Tibial nerve (tissue), 4 donors: ENCODE measurements around the gene TMEM238L. TPM values are rescaled to one million over a fixed set of nuclear protein-coding genes. Genes with fewer than 3 reads are reported as not detected.

Experiments used
- DNase-seq, 2 donors: peaks; one replicate each; pipeline ENCODE4 v3.0.0-alpha.2; 2019; ENCODE audit warnings: low spot score in 2 of 2
- H3K27ac ChIP-seq, 4 donors: fragments of 200-600 bp; sonication (generic) in 3 of 4; one replicate each; pipeline ENCODE4 v1.5.1; 2017 to 2019; ENCODE audit warnings: mild to moderate bottlenecking in 1 of 4
- H3K27me3 ChIP-seq, 2 donors: fragments of 200-600 bp; sonication (generic) in 1 of 2; one replicate each; pipeline versions ENCODE4 v1.5.1 to v1.6.0; 2017 to 2019
- H3K36me3 ChIP-seq, 3 donors: fragments of 200-600 bp; sonication (generic); one replicate each; pipeline ENCODE4 v1.5.1; 2018 to 2019
- H3K4me1 ChIP-seq, 4 donors: fragments of 200-600 bp; sonication (generic) in 3 of 4; one replicate each; pipeline ENCODE4 v1.5.1; 2017 to 2019
- H3K4me3 ChIP-seq, 4 donors: fragments of 200-600 bp; sonication (generic) in 3 of 4; one replicate each; pipeline ENCODE4 v1.5.1; 2017 to 2019; ENCODE audit warnings: mild to moderate bottlenecking in 1 of 4, moderate library complexity in 1 of 4
- H3K9me3 ChIP-seq, 4 donors: fragments of 200-600 bp; sonication (generic) in 3 of 4; one replicate each; pipeline ENCODE4 v1.5.1; 2017 to 2019
- CTCF ChIP-seq, 5 experiments: fragments of 200-600 bp in 3 of 5; fragments of 450-650 bp in 2 of 5; sonication (generic) in 3 of 5; IDR thresholded peaks; one replicate each; pipeline ENCODE4 v1.5.1; 2016 to 2019; ENCODE audit warnings: antibody characterized with exemption in 5 of 5, mild to moderate bottlenecking in 3 of 5, moderate library complexity in 2 of 5
- EP300 ChIP-seq, 2 donors: sonication (generic); formaldehyde crosslinking; IDR thresholded peaks; one replicate each; pipeline ENCODE4 v1.6.1; 2017; ENCODE audit warnings: antibody characterized with exemption in 2 of 2, mild to moderate bottlenecking in 1 of 2
- POLR2A ChIP-seq, 2 donors: fragments of 450-650 bp; IDR thresholded peaks; one replicate each; pipeline ENCODE4 v1.6.1; 2017; ENCODE audit warnings: antibody characterized with exemption in 2 of 2, mild to moderate bottlenecking in 2 of 2, moderate library complexity in 2 of 2
- WGBS, 2 donors: methylation state at CpG; one replicate each; pipeline ENCODE4 v1.1.5; 2018; 5-methylcytosine and 5-hydroxymethylcytosine counted together
- total RNA-seq, 4 donors: library from RNA; depleted of rRNA; stranded (reverse); fragments of >200 nt; gene quantifications; one replicate each; pipeline ENCODE4 v1.1.0, GENCODE V29; 2016

Gene TMEM238L
- total RNA-seq, 4 donors from 2014 or later, result not detected

- no peak for DNase-seq
- no peaks in the 10 kb centered on the region for H3K27me3 ChIP-seq
- peaks cover 0 to 5% (median 0%) of the 10 kb centered on the region in 4 donors for H3K9me3 ChIP-seq
- H3K36me3 ChIP-seq, result peaks cover 0 to 10% (median 0%) of the 10 kb centered on the region in 3 donors
- no peak overlapping the region for H3K4me3 ChIP-seq
- 67 to 72% methylated on average over 2 of the region's 2 CpGs for whole genome bisulfite sequencing, 2 donors
- no peak for TF ChIP-seq EP300 (IDR thresholded peaks at IDR 0.05)
- TF ChIP-seq POLR2A (IDR thresholded peaks at IDR 0.05), result no peak
- TF ChIP-seq CTCF (IDR thresholded peaks at IDR 0.05), result no peak
- no peaks in the 10 kb centered on the region for H3K4me1 ChIP-seq
- no peak overlapping the region for H3K27ac ChIP-seq
Measured at GRCh38 chr17:10761281-10761680, 42.6 kb downstream of the TMEM238L start.

- no peak overlapping the region for H3K27ac ChIP-seq
- H3K4me3 ChIP-seq, result no peak overlapping the region
- DNase-seq, result no peak
- no peaks in the 10 kb centered on the region for H3K4me1 ChIP-seq
- peaks cover 0 to 5% (median 0%) of the 10 kb centered on the region in 3 donors for H3K36me3 ChIP-seq
- H3K9me3 ChIP-seq, result no peaks in the 10 kb centered on the region
- no peak for TF ChIP-seq CTCF (IDR thresholded peaks at IDR 0.05)
- TF ChIP-seq EP300 (IDR thresholded peaks at IDR 0.05), result no peak
- TF ChIP-seq POLR2A (IDR thresholded peaks at IDR 0.05), result no peak
- H3K27me3 ChIP-seq, result no peaks in the 10 kb centered on the region
- WGBS, 2 donors, result 67 to 83% methylated on average over 6 of the region's 6 CpGs
Measured at GRCh38 chr17:10758062-10758461, 45.8 kb downstream of the TMEM238L start.

GRCh38 chr17:10757647-10758046 lies 46.3 kb downstream of the TMEM238L start:
- H3K27ac ChIP-seq, result no peak overlapping the region

GRCh38 chr17:10757067-10757466 lies 46.8 kb downstream of the TMEM238L start:
- Histone ChIP-seq H3K4me3 (no peak overlapping the region), H3K27ac (no peak overlapping the region), H3K36me3 (peaks cover 0 to 5% (median 0%) of the 10 kb centered on the region in 3 donors), H3K27me3 (no peaks in the 10 kb centered on the region), H3K9me3 (no peaks in the 10 kb centered on the region), H3K4me1 (no peaks in the 10 kb centered on the region)
- TF ChIP-seq CTCF (IDR thresholded peaks at IDR 0.05) (no peak), POLR2A (IDR thresholded peaks at IDR 0.05) (no peak), EP300 (IDR thresholded peaks at IDR 0.05) (no peak)
- WGBS, 2 donors, result 78 to 87% methylated on average over 5 to 6 of the region's 6 CpGs
- no peak for DNase-seq

More at GRCh38 chr17:10757647-10758046, 46.3 kb downstream of the TMEM238L start:
- TF ChIP-seq POLR2A (IDR thresholded peaks at IDR 0.05), result no peak
- no peak for TF ChIP-seq CTCF (IDR thresholded peaks at IDR 0.05)
- TF ChIP-seq EP300 (IDR thresholded peaks at IDR 0.05), result no peak
- Histone ChIP-seq H3K4me1 (no peaks in the 10 kb centered on the region), H3K4me3 (no peak overlapping the region), H3K9me3 (no peaks in the 10 kb centered on the region), H3K36me3 (peaks cover 0 to 5% (median 0%) of the 10 kb centered on the region in 3 donors), H3K27me3 (no peaks in the 10 kb centered on the region)
- 61 to 64% methylated on average over 2 of the region's 2 CpGs for WGBS, 2 donors
- DNase-seq, result no peak

- WGBS, 2 donors, result 86 to 93% methylated on average over 2 of the region's 2 CpGs
- peaks cover 0 to 5% (median 0%) of the 10 kb centered on the region in 3 donors for H3K36me3 ChIP-seq
- no peak for DNase-seq
Measured at GRCh38 chr17:10756619-10757018, 47.3 kb downstream of the TMEM238L start.

More at GRCh38 chr17:10756619-10757018, 47.3 kb downstream of the TMEM238L start:
- no peaks in the 10 kb centered on the region for H3K27me3 ChIP-seq
- H3K27ac ChIP-seq, result no peak overlapping the region
- H3K9me3 ChIP-seq, result no peaks in the 10 kb centered on the region
- no peak for TF ChIP-seq POLR2A (IDR thresholded peaks at IDR 0.05)
- no peak for TF ChIP-seq EP300 (IDR thresholded peaks at IDR 0.05)
- no peak for TF ChIP-seq CTCF (IDR thresholded peaks at IDR 0.05)
- H3K4me1 ChIP-seq, result no peaks in the 10 kb centered on the region
- no peak overlapping the region for H3K4me3 ChIP-seq
